Right forelimb (tissue), 1 donor: ENCODE results near the gene MRNIP.
"Not testable (repeated sequence)": the region's sequence is repeated elsewhere in the genome, so short reads cannot be mapped to it uniquely, and the experiment has no call there.

ENCODE experiments used
- DNase-seq: peaks from one replicate; pipeline ENCODE4 v3.0.0-alpha.2; 2018

The MRNIP gene

GRCh38 chr5:179802207-179802883 is 56.3 kb downstream of the MRNIP start:
- DNase-seq, result no peak

- DNase-seq, result peak; percentile 73
Observed at GRCh38 chr5:179801304-179802206, 57.1 kb downstream of the MRNIP start.

GRCh38 chr5:179800696-179801201 is 57.9 kb downstream of the MRNIP start:
- no peak for DNase-seq

GRCh38 chr5:179800071-179800695 is 58.4 kb downstream of the MRNIP start:
- DNase-seq, result no peak

GRCh38 chr5:179799644-179799973 is 59.0 kb downstream of the MRNIP start:
- DNase-seq, result no peak

GRCh38 chr5:179798771-179799643 is 59.6 kb downstream of the MRNIP start:
- peak; percentile 45 for DNase-seq

- DNase-seq, result no peak
Observed at GRCh38 chr5:179798144-179798770, 60.4 kb downstream of the MRNIP start.

GRCh38 chr5:179797741-179798140 is 60.9 kb downstream of the MRNIP start:
- DNase-seq, result no peak

- no peak for DNase-seq
Observed at GRCh38 chr5:179796877-179797608, 61.6 kb downstream of the MRNIP start.

- DNase-seq, result peak; percentile 85
Observed at GRCh38 chr5:179795863-179796833, 62.5 kb downstream of the MRNIP start.

GRCh38 chr5:179795049-179795862 is 63.4 kb downstream of the MRNIP start:
- DNase-seq, result no peak

- DNase-seq, result no peak
Observed at GRCh38 chr5:179794575-179794974, 64.0 kb downstream of the MRNIP start.

GRCh38 chr5:179794171-179794570 is 64.4 kb downstream of the MRNIP start:
- no peak for DNase-seq

- peak; percentile 84 for DNase-seq
Observed at GRCh38 chr5:179793468-179794139, 65.0 kb downstream of the MRNIP start, which contains the start of gene LTC4S. Gene LTC4S, plus strand, starts transcription at chr5:179793986. Its CDS starts 95 bp downstream, at chr5:179794081.

GRCh38 chr5:179792612-179793467 is 65.8 kb downstream of the MRNIP start:
- DNase-seq, result no peak

GRCh38 chr5:179791881-179792611 is 66.6 kb downstream of the MRNIP start:
- DNase-seq, result no peak

GRCh38 chr5:179789278-179789677 is 69.3 kb downstream of the MRNIP start:
- not testable (repeated sequence) for DNase-seq
